Liver (tissue), 9 donors: ENCODE results near the gene GP1BB. TPM values are rescaled to one million over a fixed set of nuclear protein-coding genes. Genes with fewer than 3 reads are reported as not detected.

Experiments used
- DNase-seq: peaks from one replicate; pipeline ENCODE4 v3.0.0-alpha.2; 2017; ENCODE audit warnings: low spot score
- H3K27ac ChIP-seq, 2 donors: one replicate each; pipeline ENCODE4 v1.7.0; 2013; ENCODE audit warnings: inconsistent platforms in 2 of 2, low read length in 2 of 2, control low read depth in 1 of 2, low read depth in 1 of 2, mild to moderate bottlenecking in 1 of 2
- H3K27me3 ChIP-seq, 4 donors: one replicate each; pipeline versions ENCODE4 v1.6.1 to v1.7.0; 2013; ENCODE audit warnings: low read length in 3 of 4, inconsistent platforms in 1 of 4, mild to moderate bottlenecking in 1 of 4, moderate library complexity in 1 of 4; ENCODE audit not compliant: control insufficient read depth in 4 of 4, insufficient read depth in 4 of 4
- H3K36me3 ChIP-seq, 4 donors: one replicate each; pipeline versions ENCODE4 v1.6.1 to v1.7.0; 2013; ENCODE audit warnings: low read length in 3 of 4, mild to moderate bottlenecking in 3 of 4, low read depth in 1 of 4, moderate library complexity in 1 of 4; ENCODE audit not compliant: control insufficient read depth in 4 of 4, insufficient read depth in 3 of 4
- H3K4me1 ChIP-seq, 4 donors: one replicate each; pipeline versions ENCODE4 v1.6.1 to v1.7.0; 2013; ENCODE audit warnings: low read length in 3 of 4, mild to moderate bottlenecking in 3 of 4, moderate library complexity in 1 of 4; ENCODE audit not compliant: control insufficient read depth in 4 of 4, insufficient read depth in 4 of 4
- H3K4me3 ChIP-seq, 3 donors: one replicate each; pipeline versions ENCODE4 v1.6.1 to v1.7.0; 2013; ENCODE audit warnings: low read length in 3 of 3, control low read depth in 1 of 3, low read depth in 1 of 3, mild to moderate bottlenecking in 1 of 3
- H3K9ac ChIP-seq, 2 donors: one replicate each; pipeline ENCODE4 v1.7.0; 2013; ENCODE audit warnings: low read length in 2 of 2, mild to moderate bottlenecking in 2 of 2, moderate library complexity in 2 of 2, control low read depth in 1 of 2, low read depth in 1 of 2
- H3K9me3 ChIP-seq, 4 donors: one replicate each; pipeline versions ENCODE4 v1.6.1 to v1.7.0; 2013; ENCODE audit warnings: low read length in 3 of 4; ENCODE audit not compliant: control insufficient read depth in 4 of 4
- ATF3 ChIP-seq: IDR thresholded peaks from 2 replicates; pipeline ENCODE4 v1.6.1; 2016; ENCODE audit warnings: antibody characterized with exemption
- FOXA2 ChIP-seq: IDR thresholded peaks from 2 replicates; pipeline ENCODE4 v1.6.1; 2016; ENCODE audit warnings: antibody characterized with exemption
- GABPA ChIP-seq, 2 donors: IDR thresholded peaks in 1 of 2; conservative IDR thresholded peaks in 1 of 2; 2 replicates each; pipeline ENCODE4 v1.6.1; 2016; ENCODE audit warnings: antibody characterized with exemption in 2 of 2, mild to moderate bottlenecking in 1 of 2, moderate library complexity in 1 of 2
- HNF4A ChIP-seq, 2 donors: conservative IDR thresholded peaks; 2 replicates each; pipeline ENCODE4 v1.6.1; 2016; ENCODE audit warnings: antibody characterized with exemption in 2 of 2, mild to moderate bottlenecking in 2 of 2
- HNF4G ChIP-seq: IDR thresholded peaks from 2 replicates; pipeline ENCODE4 v1.6.1; 2016; ENCODE audit warnings: antibody characterized with exemption
- JUND ChIP-seq, 2 donors: IDR thresholded peaks; 2 replicates each; pipeline ENCODE4 v1.6.1; 2016; ENCODE audit warnings: antibody characterized with exemption in 2 of 2
- NR2F2 ChIP-seq: IDR thresholded peaks from 2 replicates; pipeline ENCODE4 v1.6.1; 2016; ENCODE audit warnings: antibody characterized with exemption
- RAD21 ChIP-seq, 2 donors: IDR thresholded peaks; 2 replicates each; pipeline ENCODE4 v1.6.1; 2016; ENCODE audit warnings: antibody characterized with exemption in 2 of 2, mild to moderate bottlenecking in 2 of 2
- REST ChIP-seq: IDR thresholded peaks from 2 replicates; pipeline ENCODE4 v1.6.1; 2016; ENCODE audit warnings: antibody characterized with exemption, mild to moderate bottlenecking
- SP1 ChIP-seq: IDR thresholded peaks from 2 replicates; pipeline ENCODE4 v1.6.1; 2018; ENCODE audit warnings: antibody characterized with exemption, mild to moderate bottlenecking
- TAF1 ChIP-seq: conservative IDR thresholded peaks from 2 replicates; pipeline ENCODE4 v1.6.1; 2016; ENCODE audit warnings: antibody characterized with exemption, mild to moderate bottlenecking
- YY1 ChIP-seq: IDR thresholded peaks from 2 replicates; pipeline ENCODE4 v1.6.1; 2016; ENCODE audit warnings: antibody characterized with exemption, mild to moderate bottlenecking
- ZBTB33 ChIP-seq: IDR thresholded peaks from 2 replicates; pipeline ENCODE4 v1.6.1; 2016; ENCODE audit warnings: antibody characterized with exemption
- WGBS: extraction: QIAGEN DNeasy Blood & Tissue Kit; methylation state at CpG from one replicate; pipeline ENCODE4 v1.1.7; 2013; 5-methylcytosine and 5-hydroxymethylcytosine counted together
- polyA plus RNA-seq, 2 donors: library from polyadenylated mRNA; stranded (reverse) in 1 of 2; unstranded in 1 of 2; fragments of 200-250 nt in 1 of 2; fragments of >200 nt in 1 of 2; fragmentation: Nextera tagmentation in 1 of 2; extraction: Ambion mirVana in 1 of 2; gene quantifications; one replicate each; pipeline versions ENCODE4 v1.2.1 to v1.2.3, GENCODE V29; 2013 to 2015
- total RNA-seq, 2 donors: library from RNA; depleted of rRNA; stranded (reverse); fragments of >200 nt; gene quantifications; one replicate each; pipeline ENCODE4 v1.2.3, GENCODE V29; 2014
- TF ChIP-seq, protein P1 (sequence below): fragments of 150-350 bp; IDR thresholded peaks from 2 replicates; pipeline ENCODE4 v1.5.1; 2017; ENCODE audit warnings: improper control_type of control experiment, low read depth, low read length; ENCODE audit not compliant: missing input control
- TF ChIP-seq, protein P2 (sequence below): IDR thresholded peaks from 2 replicates; pipeline ENCODE4 v1.6.1; 2016; ENCODE audit warnings: antibody characterized with exemption
- donor health status: healthy.
- donor health status: healthy.
- donor health status: healthy.
- donor health status: healthy.
- donor health status: healthy.

GP1BB gene
- total and polyA plus RNA-seq, 4 donors: 0.38 to 5.7 (median 0.51) TPM; not detected in 1

DNA sequence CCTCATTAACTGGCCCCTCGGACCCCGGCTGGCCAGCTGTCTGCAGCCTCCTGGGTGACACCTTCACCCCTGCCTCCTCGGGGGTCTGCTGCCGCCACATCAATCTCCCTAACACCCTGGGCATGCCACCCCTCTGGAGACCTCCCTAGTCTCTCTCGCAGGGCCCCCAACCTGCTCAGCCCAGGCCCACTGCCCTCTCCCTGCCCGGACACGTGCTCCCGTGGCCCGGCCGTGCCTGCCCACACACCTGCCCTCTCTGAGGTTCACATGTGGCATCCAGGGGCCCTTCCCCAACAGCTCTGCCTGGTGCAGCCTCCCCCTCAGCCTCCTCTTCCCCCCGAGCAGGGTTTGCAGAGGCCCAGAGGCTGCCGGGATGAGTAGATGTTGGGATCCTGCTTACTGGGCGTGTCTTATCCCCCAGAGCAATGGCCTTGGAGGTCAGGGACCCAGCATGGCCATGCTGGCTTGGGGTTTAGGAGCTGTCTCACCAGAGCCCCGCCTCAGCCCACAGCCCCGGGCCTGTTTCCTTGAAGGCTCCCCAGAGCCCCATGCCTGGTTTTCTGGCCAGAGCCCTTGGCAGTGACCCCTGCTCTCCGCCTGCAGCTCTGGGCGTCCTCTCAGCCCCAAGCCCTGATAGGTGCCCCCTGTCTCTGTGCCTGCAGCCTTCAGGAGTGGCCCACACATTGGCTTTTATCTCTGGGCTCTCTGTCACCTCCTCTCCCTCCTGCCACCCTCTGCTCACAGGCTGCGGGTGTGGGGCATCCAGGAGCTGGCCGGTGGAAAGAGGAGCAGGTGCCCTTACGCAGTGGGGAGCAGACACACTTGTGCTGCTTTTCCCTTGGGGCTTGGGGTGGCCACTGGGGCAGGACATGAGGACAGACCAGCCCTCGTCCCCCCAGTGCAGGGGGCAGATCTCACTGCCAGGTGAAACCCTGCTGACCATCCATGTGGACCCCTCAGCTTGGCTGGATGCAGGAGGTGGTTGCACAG lies 34.7 kb upstream of the GP1BB start:
- Histone ChIP-seq H3K4me1 (no peaks in the 10 kb centered on the region), H3K9ac (no peak overlapping the region), H3K36me3 (no peaks in the 10 kb centered on the region), H3K9me3 (no peaks in the 10 kb centered on the region), H3K27ac (no peak overlapping the region), H3K27me3 (no peaks in the 10 kb centered on the region), H3K4me3 (no peak overlapping the region)
- DNase-seq: no peak
- no peak for TF ChIP-seq HNF4G
- TF ChIP-seq NR2F2: no peak
- TF ChIP-seq SP1: no peak
- TF ChIP-seq TAF1: no peak
- TF ChIP-seq, protein P1, sequence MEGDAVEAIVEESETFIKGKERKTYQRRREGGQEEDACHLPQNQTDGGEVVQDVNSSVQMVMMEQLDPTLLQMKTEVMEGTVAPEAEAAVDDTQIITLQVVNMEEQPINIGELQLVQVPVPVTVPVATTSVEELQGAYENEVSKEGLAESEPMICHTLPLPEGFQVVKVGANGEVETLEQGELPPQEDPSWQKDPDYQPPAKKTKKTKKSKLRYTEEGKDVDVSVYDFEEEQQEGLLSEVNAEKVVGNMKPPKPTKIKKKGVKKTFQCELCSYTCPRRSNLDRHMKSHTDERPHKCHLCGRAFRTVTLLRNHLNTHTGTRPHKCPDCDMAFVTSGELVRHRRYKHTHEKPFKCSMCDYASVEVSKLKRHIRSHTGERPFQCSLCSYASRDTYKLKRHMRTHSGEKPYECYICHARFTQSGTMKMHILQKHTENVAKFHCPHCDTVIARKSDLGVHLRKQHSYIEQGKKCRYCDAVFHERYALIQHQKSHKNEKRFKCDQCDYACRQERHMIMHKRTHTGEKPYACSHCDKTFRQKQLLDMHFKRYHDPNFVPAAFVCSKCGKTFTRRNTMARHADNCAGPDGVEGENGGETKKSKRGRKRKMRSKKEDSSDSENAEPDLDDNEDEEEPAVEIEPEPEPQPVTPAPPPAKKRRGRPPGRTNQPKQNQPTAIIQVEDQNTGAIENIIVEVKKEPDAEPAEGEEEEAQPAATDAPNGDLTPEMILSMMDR: no peak
- TF ChIP-seq ATF3: no peak
- no peak for TF ChIP-seq FOXA2
- TF ChIP-seq GABPA (IDR thresholded peaks at IDR 0.05 in 1 of 2, conservative IDR thresholded peaks at IDR 0.05 in 1 of 2): no peak
- WGBS: 77% methylated on average over 21 of the region's 21 CpGs

DNA sequence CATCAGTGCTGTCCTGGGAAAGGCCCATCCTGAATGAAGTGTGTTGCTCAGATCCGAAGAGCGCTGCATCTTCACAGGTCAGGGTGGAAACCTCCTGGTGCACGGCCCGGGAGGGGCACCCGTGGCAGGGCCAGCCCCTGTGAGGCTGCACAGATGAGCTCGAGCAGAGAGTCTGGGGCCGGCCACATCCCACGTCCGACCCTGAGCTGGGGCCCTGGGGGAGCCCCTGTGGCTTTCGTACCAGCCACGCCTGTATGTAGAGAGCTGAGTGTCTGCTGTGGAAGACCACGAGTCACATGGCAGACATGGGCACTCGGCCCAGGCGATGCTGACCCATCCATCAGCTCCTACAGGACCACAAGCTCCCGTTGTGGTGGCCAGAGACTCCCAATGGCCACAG lies 33.9 kb upstream of the GP1BB start:
- Histone ChIP-seq H3K4me1 (no peaks in the 10 kb centered on the region), H3K9me3 (no peaks in the 10 kb centered on the region), H3K27ac (no peak overlapping the region), H3K4me3 (no peak overlapping the region), H3K27me3 (no peaks in the 10 kb centered on the region), H3K9ac (no peak overlapping the region), H3K36me3 (no peaks in the 10 kb centered on the region)
- no peak for DNase-seq
- 76% methylated on average over 15 of the region's 15 CpGs for WGBS
- TF ChIP-seq, protein P1: no peak
- TF ChIP-seq HNF4A (conservative IDR thresholded peaks at IDR 0.05) (no peak), JUND (IDR thresholded peaks at IDR 0.05) (no peak)

GRCh38 chr22:19691007-19691720 lies 32.2 kb upstream of the GP1BB start:
- no peak overlapping the region for H3K9ac ChIP-seq
- H3K9me3 ChIP-seq: no peaks in the 10 kb centered on the region
- no peaks in the 10 kb centered on the region for H3K27me3 ChIP-seq
- H3K36me3 ChIP-seq: no peaks in the 10 kb centered on the region
- no peak overlapping the region for H3K4me3 ChIP-seq
- H3K4me1 ChIP-seq: no peaks in the 10 kb centered on the region
- 71% methylated on average over 9 of the region's 9 CpGs for WGBS
- DNase-seq: no peak
- no peak overlapping the region for H3K27ac ChIP-seq
- TF ChIP-seq, protein P2, sequence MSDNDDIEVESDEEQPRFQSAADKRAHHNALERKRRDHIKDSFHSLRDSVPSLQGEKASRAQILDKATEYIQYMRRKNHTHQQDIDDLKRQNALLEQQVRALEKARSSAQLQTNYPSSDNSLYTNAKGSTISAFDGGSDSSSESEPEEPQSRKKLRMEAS: no peak
- TF ChIP-seq HNF4G (no peak), NR2F2 (no peak), JUND (IDR thresholded peaks at IDR 0.05) (no peak), RAD21 (IDR thresholded peaks at IDR 0.05) (no peak), YY1 (no peak), REST (no peak), ZBTB33 (no peak), GABPA (IDR thresholded peaks at IDR 0.05 in 1 of 2, conservative IDR thresholded peaks at IDR 0.05 in 1 of 2) (no peak)
